K562 (cell line): ENCODE data around the gene MAP2K4. TPM values are rescaled to one million over a fixed set of nuclear protein-coding genes. Genes with fewer than 3 reads are reported as not detected.

Source experiments
- ATAC-seq: fragments of 200-7000 bp; cut with Tn5 transposase; 3 replicates; pipeline ENCODE4 v1.9.1; 2020; ENCODE audit warnings: moderate library complexity
- BruUV-seq: library from RNA; stranded (reverse); fragments of 400-500 nt; replicated peaks from 2 replicates; lab custom pipeline; 2021; lab: Mats Ljungman, UMichigan
- CTCF ChIA-PET: fragments of 300-600 bp; formaldehyde crosslinking; extraction: SDS; loops from one replicate; lab custom pipeline; 2021; ENCODE audit warnings: low intra/inter-chr PET ratio; lab: Yijun Ruan, JAX
- POLR2A ChIA-PET: fragments of 300-600, 350-650 bp; sonication (Branson Sonifier 250); formaldehyde crosslinking; extraction: SDS; loops from one replicate; lab custom pipeline; 2021; ENCODE audit warnings: antibody characterized with exemption, inconsistent platforms; lab: Yijun Ruan, JAX
- DNase-seq, 4 experiments: peaks; one replicate each; pipeline versions ENCODE4 v3.0.0 to v3.0.0-alpha.2; 2011 to 2018; ENCODE audit warnings: low spot score in 3 of 4, mixed read lengths in 3 of 4; ENCODE audit errors: extremely low read depth in 1 of 4
- FAIRE-seq: peaks from 2 replicates; lab custom pipeline; 2011; peaks lifted over from hg19 to GRCh38; lab: Jason Lieb, UNC
- H2AFZ ChIP-seq: 2 replicates; pipeline ENCODE4 v1.6.0; 2011; ENCODE audit warnings: low read depth, low read length, control low read depth, inconsistent platforms
- H3K27ac ChIP-seq: fragments of 200-600 bp; 3 replicates; pipeline ENCODE4 v1.8.0; 2011; ENCODE audit warnings: low read depth, mild to moderate bottlenecking, control low read depth, inconsistent platforms, low read length, moderate library complexity, mixed read lengths; ENCODE audit errors: extremely low read depth
- H3K27me3 ChIP-seq, 2 experiments: fragments of 300-600 bp in 1 of 2; 2 replicates in 1 of 2; 3 replicates in 1 of 2; pipeline versions ENCODE4 v1.6.0 to v1.8.0; 2011; ENCODE audit warnings: inconsistent platforms in 2 of 2, low read length in 2 of 2, mild to moderate bottlenecking in 1 of 2, mixed read lengths in 1 of 2, moderate library complexity in 1 of 2; ENCODE audit not compliant: control insufficient read depth in 2 of 2, insufficient read depth in 2 of 2
- H3K36me3 ChIP-seq: fragments of 300-600 bp; 3 replicates; pipeline ENCODE4 v1.8.0; 2011; ENCODE audit warnings: mild to moderate bottlenecking, low read length, inconsistent platforms; ENCODE audit not compliant: control insufficient read depth, insufficient read depth
- H3K4me1 ChIP-seq, 2 experiments: fragments of 200-600 bp in 1 of 2; replicated peaks in 1 of 2; 2 replicates in 1 of 2; 3 replicates in 1 of 2; pipeline versions ENCODE4 v1.5.1 to v1.8.0; 2011; ENCODE audit warnings: inconsistent platforms in 2 of 2, low read length in 2 of 2, mild to moderate bottlenecking in 1 of 2, mixed read lengths in 1 of 2, moderate library complexity in 1 of 2; ENCODE audit not compliant: control insufficient read depth in 2 of 2, insufficient read depth in 2 of 2
- H3K4me2 ChIP-seq: 2 replicates; pipeline ENCODE4 v1.6.1; 2011; ENCODE audit warnings: low read length, control low read depth, inconsistent platforms, mixed read lengths; ENCODE audit not compliant: insufficient read depth
- H3K4me3 ChIP-seq: fragments of 200-600 bp; sonication (generic), shearing (Covaris generic); 2 replicates; pipeline ENCODE4 v1.5.1; 2016; ENCODE audit warnings: control low read depth, inconsistent platforms
- H3K79me2 ChIP-seq: fragments of 200-600 bp; 3 replicates; pipeline ENCODE4 v1.8.0; 2011; ENCODE audit warnings: low read length, inconsistent platforms; ENCODE audit not compliant: control insufficient read depth, insufficient read depth
- H3K9ac ChIP-seq, 2 experiments: 2 replicates each; pipeline versions ENCODE4 v1.6.0 to v1.6.1; 2011; ENCODE audit warnings: low read depth in 2 of 2, low read length in 2 of 2, control low read depth in 1 of 2, inconsistent platforms in 1 of 2, mild to moderate bottlenecking in 1 of 2, mixed read lengths in 1 of 2; ENCODE audit not compliant: insufficient read depth in 1 of 2
- H3K9me1 ChIP-seq: one replicate; pipeline ENCODE4 v1.6.0; 2011; ENCODE audit warnings: inconsistent platforms, mild to moderate bottlenecking, low read length, moderate library complexity; ENCODE audit not compliant: control insufficient read depth, insufficient read depth
- H3K9me3 ChIP-seq: replicated peaks from 2 replicates; pipeline ENCODE4 v1.5.1; 2011; ENCODE audit warnings: low read depth, low read length, inconsistent platforms; ENCODE audit not compliant: control insufficient read depth, insufficient read depth
- H4K20me1 ChIP-seq: replicated peaks from 2 replicates; pipeline ENCODE4 v1.6.1; 2011; ENCODE audit warnings: low read length, inconsistent platforms, mixed read lengths; ENCODE audit not compliant: control insufficient read depth, insufficient read depth
- ARHGAP35 ChIP-seq: fragments of 450-650 bp; IDR thresholded peaks from 2 replicates; pipeline ENCODE4 v1.6.1; 2018; ENCODE audit not compliant: partially characterized antibody
- CBFA2T3 ChIP-seq: fragments of 450-650 bp; IDR thresholded peaks from 2 replicates; pipeline ENCODE4 v1.6.1; 2017
- CEBPB ChIP-seq: fragments of 450-650 bp; IDR thresholded peaks from 2 replicates; pipeline ENCODE4 v1.6.1; 2016; ENCODE audit warnings: missing genetic modification characterization, missing compliant biosample characterization
- EZH2 ChIP-seq: IDR thresholded peaks from 2 replicates; pipeline ENCODE4 v1.6.1; 2012; ENCODE audit warnings: low read depth, mild to moderate bottlenecking, inconsistent platforms, low read length, borderline replicate concordance
- FOXJ2 ChIP-seq: fragments of 200-800 bp; sonication (Bioruptor generic); IDR thresholded peaks from 2 replicates; pipeline ENCODE4 v1.6.1; 2016; ENCODE audit warnings: missing genetic modification characterization, missing compliant biosample characterization
- HCFC1 ChIP-seq: IDR thresholded peaks from 2 replicates; pipeline ENCODE4 v1.6.1; 2012; ENCODE audit warnings: low read depth, low read length, improper control_type of control experiment
- LEF1 ChIP-seq: fragments of 450-650 bp; IDR thresholded peaks from 2 replicates; pipeline ENCODE4 v1.6.1; 2016; ENCODE audit warnings: mild to moderate bottlenecking
- MBD1 ChIP-seq: fragments of 250-450 bp; sonication (Bioruptor Pico); IDR thresholded peaks from 2 replicates; pipeline ENCODE4 v1.8.0; 2022; ENCODE audit warnings: inconsistent platforms
- RBM17 ChIP-seq: fragments of 200-400 bp; formaldehyde crosslinking; IDR thresholded peaks from 2 replicates; pipeline ENCODE4 v1.6.1; 2017; ENCODE audit warnings: low read depth, mild to moderate bottlenecking, low read length, borderline replicate concordance
- SLC30A9 ChIP-seq: fragments of 250-450 bp; sonication (Bioruptor Pico); IDR thresholded peaks from 2 replicates; pipeline ENCODE4 v1.8.0; 2022; ENCODE audit warnings: mild to moderate bottlenecking, moderate library complexity
- STAT6 ChIP-seq: sonication (generic); formaldehyde crosslinking; IDR thresholded peaks from 2 replicates; pipeline ENCODE4 v1.8.1; 2023; ENCODE audit warnings: mild to moderate bottlenecking, missing genetic modification reagents
- TBL1XR1 ChIP-seq, 2 experiments: IDR thresholded peaks; 2 replicates each; pipeline ENCODE4 v1.6.1; 2012; ENCODE audit warnings: improper control_type of control experiment in 2 of 2, low read length in 2 of 2, mild to moderate bottlenecking in 1 of 2
- TEAD4 ChIP-seq, 2 experiments: sonication (generic) in 1 of 2; formaldehyde crosslinking in 1 of 2; IDR thresholded peaks; 2 replicates each; pipeline versions ENCODE4 v1.6.1 to v1.8.0; 2012 to 2022; ENCODE audit warnings: borderline replicate concordance in 1 of 2, inconsistent platforms in 1 of 2, low read length in 1 of 2, mild to moderate bottlenecking in 1 of 2, missing genetic modification reagents in 1 of 2
- ZBED1 ChIP-seq: IDR thresholded peaks from 2 replicates; pipeline ENCODE4 v1.6.1; 2014
- ZBTB12 ChIP-seq: fragments of 250-450 bp; sonication (Bioruptor Pico); IDR thresholded peaks from 2 replicates; pipeline ENCODE4 v1.4.0; 2020
- ZNF184 ChIP-seq: sonication (generic); formaldehyde crosslinking; IDR thresholded peaks from 2 replicates; pipeline ENCODE4 v1.5.0; 2020; ENCODE audit warnings: missing genetic modification reagents
- ZNF699 ChIP-seq: fragments of 250-450 bp; sonication (Bioruptor Pico); IDR thresholded peaks from 2 replicates; pipeline ENCODE4 v1.8.0; 2021; ENCODE audit warnings: mild to moderate bottlenecking, moderate library complexity; ENCODE audit not compliant: insufficient replicate concordance
- WGBS: fragments of 100-300 bp; shearing (Covaris generic); methylation state at CpG from one replicate; pipeline ENCODE4 v1.1.6; 2016; ENCODE audit warnings: low coverage, mixed read lengths; ENCODE audit not compliant: insufficient coverage; ENCODE audit errors: missing lambda C conversion rate; 5-methylcytosine and 5-hydroxymethylcytosine counted together
- in situ Hi-C: fragments of 300-500 bp; cut with MboI; formaldehyde crosslinking; loops from 4 replicates; pipeline ENCODE4 v1.15.0; 2018; ENCODE audit warnings: inconsistent platforms, mixed read lengths
- intact Hi-C: fragments of 100-400 bp; cut with micrococcal nuclease; formaldehyde crosslinking; loops from 2 replicates; pipeline ENCODE4 v1.14.2; 2022
- polyA plus RNA-seq, 8 experiments: library from polyadenylated mRNA; depleted of rRNA in 4 of 8; stranded (reverse) in 5 of 8; unstranded in 3 of 8; fragments of >200 nt; fragmentation: Nextera tagmentation in 2 of 8; fragmentation: Illumina TruSeq in 1 of 8; extraction: Ambion mirVana in 2 of 8; extraction: Trizol in 1 of 8; gene quantifications; 2 replicates each; pipeline versions ENCODE4 v1.2.1 to v1.2.3, GENCODE V29; 2011 to 2014; ENCODE audit warnings: inconsistent platforms in 1 of 8, missing spikeins in 1 of 8
- total RNA-seq, 7 experiments: library from RNA; depleted of rRNA in 6 of 7; stranded (reverse); fragments of >200 nt in 6 of 7; fragmentation: Illumina TruSeq in 2 of 7; extraction: Trizol in 2 of 7; gene quantifications; 2 replicates each; pipeline versions ENCODE4 v1.2.1 to v1.2.3, GENCODE V29; 2011 to 2021; ENCODE audit warnings: low replicate concordance in 1 of 7

Gene MAP2K4
- total and polyA plus RNA-seq, 9 of the 15 experiments (the other 6 are each of a cell fraction or from before 2014, with no cell fraction given) = 3.0 to 15.9 (median 10.8) TPM

- TF ChIP-seq ZNF699 (CRISPR knock-in tag) = no peak
- TF ChIP-seq ZBED1 = no peak
- TF ChIP-seq TBL1XR1 (IDR thresholded peaks at IDR 0.05; ENCODE audit: low read length in 2 of 2) = no peak
- TF ChIP-seq RBM17 = no peak
- TF ChIP-seq FOXJ2 = no peak
- no peak for TF ChIP-seq MBD1 (CRISPR knock-in tag)
- TF ChIP-seq ZNF184 (CRISPR knock-in tag) = no peak
- TF ChIP-seq SLC30A9 (CRISPR knock-in tag) = no peak
- TF ChIP-seq, all 486 proteins: peak for 0
These were observed 92.5 kb downstream of the MAP2K4 start (continued) for GRCh38 chr17:12113156-12113555.

- Histone ChIP-seq H3K27ac (no peak overlapping the region), H3K9me3 (no peaks in the 10 kb centered on the region), H2AFZ (no peak overlapping the region), H3K36me3 (peaks cover 25% of the 10 kb centered on the region; the same call in 2 of the 3 replicates), H3K4me3 (no peak overlapping the region), H3K4me2 (no peak overlapping the region), H3K9ac (no peak overlapping the region), H3K79me2 (no peaks in the 10 kb centered on the region), H3K27me3 (no peaks in the 10 kb centered on the region), H3K4me1 (no peaks in the 10 kb centered on the region; a peak in 1 of 5 replicates), H4K20me1 (no peaks in the 10 kb centered on the region), H3K9me1 (no peaks in the 10 kb centered on the region)
- POLR2A ChIA-PET = no interaction called here
- ATAC-seq = no peak
- WGBS = 71% methylated on average over 3 of the region's 3 CpGs
- BruUV-seq = no TSS peak
- no peak for FAIRE-seq
- DNase-seq = no peak
- intact Hi-C loops = no loop called here
- CTCF ChIA-PET = no interaction called here
- in situ Hi-C loops = no loop called here
- TF ChIP-seq HCFC1 = no peak
- no peak for TF ChIP-seq ZBTB12 (CRISPR knock-in tag)
- peak; percentile 19; the same call in 1 of the 2 replicates for TF ChIP-seq TEAD4 (IDR thresholded peaks at IDR 0.05; ENCODE audit: low read length)
- no peak for TF ChIP-seq TEAD4 (CRISPR knock-in tag; IDR thresholded peaks at IDR 0.05; ENCODE audit: borderline replicate concordance)
- no peak for TF ChIP-seq EZH2
- TF ChIP-seq LEF1 = no peak
- no peak for TF ChIP-seq ARHGAP35
- 0 out of 2 replicates have a peak, but pooled peaks have one; percentile 20 for TF ChIP-seq CEBPB (tag)
- TF ChIP-seq CBFA2T3 = peak; percentile 42; the same call in 1 of the 2 replicates
- TF ChIP-seq STAT6 (CRISPR knock-in tag) = no peak
These were observed 94.2 kb downstream of the MAP2K4 start for GRCh38 chr17:12114686-12115418.
